DND-41 (cell line): ENCODE data around the gene MBD4.

Experiments
- CTCF ChIP-seq: IDR thresholded peaks from 2 replicates; pipeline ENCODE4 v1.5.1; 2012; ENCODE audit warnings: borderline replicate concordance, low read length, moderate library complexity, mild to moderate bottlenecking; ENCODE audit not compliant: poor library complexity, severe bottlenecking; ENCODE audit errors: extremely low read depth
- EZH2 ChIP-seq: IDR thresholded peaks from 3 replicates; pipeline ENCODE4 v1.6.1; 2012; ENCODE audit warnings: borderline replicate concordance, low read depth, mild to moderate bottlenecking, moderate library complexity, low read length, inconsistent platforms; ENCODE audit not compliant: severe bottlenecking

GRCh38 chr3:129433565-129433964 lies 6.2 kb downstream of the MBD4 start:
- no peak for TF ChIP-seq CTCF
- TF ChIP-seq EZH2, result no peak
